ENCODE measurements around the gene PCP4. TPM values are rescaled to one million over a fixed set of nuclear protein-coding genes. Genes with fewer than 3 reads are reported as not detected.

Gene PCP4
- total RNA-seq (ENCODE audit: unreplicated experiment) = not detected
- long read RNA-seq = 0 reads

GRCh38 chr21:39867198-39867650, at the start of gene PCP4:
Gene PCP4, plus strand, starts transcription at chr21:39867438. Its CDS starts 64 bp downstream, at chr21:39867502.
- Mint-ChIP-seq H3K4me3 (ENCODE audit: unreplicated experiment) (no peak within 1 kb of the TSS), H3K9me3 (ENCODE audit: unreplicated experiment) (no peaks in the 10 kb centered on the region), H3K27ac (ENCODE audit: unreplicated experiment) (no peak within 1 kb of the TSS), H3K27me3 (ENCODE audit: unreplicated experiment) (peaks cover 3% of the 10 kb centered on the region), H3K36me3 (ENCODE audit: low read depth, unreplicated experiment) (no peaks in the 10 kb centered on the region), H3K4me1 (ENCODE audit: unreplicated experiment) (no peaks in the 10 kb centered on the region)
- peak; percentile 71 for DNase-seq (ENCODE audit: low spot score)
- peak; percentile 90 for TF ChIP-seq CTCF (IDR thresholded peaks at IDR 0.05; ENCODE audit: unreplicated experiment)

GRCh38 chr21:39818557-39818956, 48.7 kb upstream of the PCP4 start:
- Mint-ChIP-seq H3K4me1 (ENCODE audit: unreplicated experiment) (no peaks in the 10 kb centered on the region), H3K36me3 (ENCODE audit: low read depth, unreplicated experiment) (no peaks in the 10 kb centered on the region), H3K4me3 (ENCODE audit: unreplicated experiment) (no peak overlapping the region), H3K27ac (ENCODE audit: unreplicated experiment) (no peak overlapping the region), H3K9me3 (ENCODE audit: unreplicated experiment) (no peaks in the 10 kb centered on the region), H3K27me3 (ENCODE audit: unreplicated experiment) (peaks cover 2% of the 10 kb centered on the region)
- TF ChIP-seq CTCF (IDR thresholded peaks at IDR 0.05; ENCODE audit: unreplicated experiment) = no peak
- no peak for DNase-seq (ENCODE audit: low spot score)

- Mint-ChIP-seq H3K27me3 (ENCODE audit: unreplicated experiment) (peaks cover 3% of the 10 kb centered on the region), H3K4me3 (ENCODE audit: unreplicated experiment) (no peak overlapping the region), H3K9me3 (ENCODE audit: unreplicated experiment) (no peaks in the 10 kb centered on the region), H3K36me3 (ENCODE audit: low read depth, unreplicated experiment) (no peaks in the 10 kb centered on the region), H3K4me1 (ENCODE audit: unreplicated experiment) (no peaks in the 10 kb centered on the region), H3K27ac (ENCODE audit: unreplicated experiment) (no peak overlapping the region)
- TF ChIP-seq CTCF (IDR thresholded peaks at IDR 0.05; ENCODE audit: unreplicated experiment) = no peak
- no peak for DNase-seq (ENCODE audit: low spot score)
These were observed 45.2 kb upstream of the PCP4 start for GRCh38 chr21:39822042-39822441.

DNA sequence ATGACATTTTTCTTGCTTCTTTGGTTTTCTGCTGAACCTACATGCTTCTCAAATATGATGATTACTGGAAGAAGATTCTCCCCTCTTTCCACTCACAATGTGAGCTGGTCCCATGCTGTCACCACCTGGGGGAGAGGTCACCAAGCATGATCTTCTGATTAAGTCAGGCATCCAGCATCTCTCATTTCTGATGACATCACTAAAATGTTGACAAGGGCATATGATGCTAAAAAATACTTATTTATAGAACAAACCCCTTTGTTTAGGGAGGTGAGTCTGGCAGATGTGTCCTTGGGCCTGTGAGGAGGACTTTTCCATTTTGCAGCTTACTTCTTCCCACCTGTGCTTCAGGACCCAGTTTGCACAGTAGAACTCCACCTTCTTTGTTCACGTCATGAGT, 42.0 kb upstream of the PCP4 start:
- no peaks in the 10 kb centered on the region for H3K4me1 Mint-ChIP-seq (ENCODE audit: unreplicated experiment)
- no peak for TF ChIP-seq CTCF (IDR thresholded peaks at IDR 0.05; ENCODE audit: unreplicated experiment)
- peaks cover 1% of the 10 kb centered on the region for H3K27me3 Mint-ChIP-seq (ENCODE audit: unreplicated experiment)
- no peak for DNase-seq (ENCODE audit: low spot score)
- no peak overlapping the region for H3K4me3 Mint-ChIP-seq (ENCODE audit: unreplicated experiment)
- H3K9me3 Mint-ChIP-seq (ENCODE audit: unreplicated experiment) = no peaks in the 10 kb centered on the region
- no peaks in the 10 kb centered on the region for H3K36me3 Mint-ChIP-seq (ENCODE audit: low read depth, unreplicated experiment)
- no peak overlapping the region for H3K27ac Mint-ChIP-seq (ENCODE audit: unreplicated experiment)

GRCh38 chr21:39834543-39834942, 32.7 kb upstream of the PCP4 start:
- H3K36me3 Mint-ChIP-seq (ENCODE audit: low read depth, unreplicated experiment) = no peaks in the 10 kb centered on the region
- no peak overlapping the region for H3K4me3 Mint-ChIP-seq (ENCODE audit: unreplicated experiment)
- no peak for TF ChIP-seq CTCF (IDR thresholded peaks at IDR 0.05; ENCODE audit: unreplicated experiment)
- DNase-seq (ENCODE audit: low spot score) = no peak
- no peak overlapping the region for H3K27ac Mint-ChIP-seq (ENCODE audit: unreplicated experiment)
- no peaks in the 10 kb centered on the region for H3K9me3 Mint-ChIP-seq (ENCODE audit: unreplicated experiment)
- H3K27me3 Mint-ChIP-seq (ENCODE audit: unreplicated experiment) = peaks cover 3% of the 10 kb centered on the region
- H3K4me1 Mint-ChIP-seq (ENCODE audit: unreplicated experiment) = no peaks in the 10 kb centered on the region
